Tibial artery (tissue), 4 donors: ENCODE measurements around the gene COL27A1.

Source experiments
- DNase-seq, 2 donors: peaks; one replicate each; pipeline ENCODE4 v3.0.0-alpha.2; 2019
- H3K27ac ChIP-seq, 2 donors: fragments of 200-600 bp; sonication (generic) in 1 of 2; 1 replicate in 1 of 2; 2 replicates in 1 of 2; pipeline ENCODE4 v1.5.1; 2018 to 2019; ENCODE audit warnings: mild to moderate bottlenecking in 1 of 2
- H3K27me3 ChIP-seq, 2 donors: fragments of 200-600 bp; sonication (generic) in 1 of 2; one replicate each; pipeline versions ENCODE4 v1.5.1 to v1.6.0; 2016 to 2019
- H3K36me3 ChIP-seq, 3 donors: fragments of 200-600 bp; sonication (generic) in 2 of 3; one replicate each; pipeline ENCODE4 v1.5.1; 2016 to 2019; ENCODE audit warnings: mild to moderate bottlenecking in 2 of 3
- H3K4me1 ChIP-seq, 4 donors: fragments of 200-600 bp; sonication (generic) in 2 of 4; 1 replicate in 3 of 4; 2 replicates in 1 of 4; pipeline ENCODE4 v1.5.1; 2016 to 2019
- H3K4me3 ChIP-seq, 2 donors: fragments of 200-600 bp; sonication (generic) in 1 of 2; 1 replicate in 1 of 2; 2 replicates in 1 of 2; pipeline ENCODE4 v1.5.1; 2018 to 2019; ENCODE audit warnings: mild to moderate bottlenecking in 2 of 2
- H3K9me3 ChIP-seq, 3 donors: fragments of 200-600 bp; sonication (generic) in 1 of 3; one replicate each; pipeline ENCODE4 v1.5.1; 2016 to 2019
- CTCF ChIP-seq, 2 experiments: fragments of 200-600 bp in 1 of 2; fragments of 450-650 bp in 1 of 2; IDR thresholded peaks; one replicate each; pipeline ENCODE4 v1.5.1; 2017 to 2019; ENCODE audit warnings: antibody characterized with exemption in 2 of 2, mild to moderate bottlenecking in 1 of 2, moderate library complexity in 1 of 2
- intact Hi-C: fragments of 100-400 bp; cut with DNase I; formaldehyde crosslinking; loops from one replicate; pipeline ENCODE4 v1.15.0; 2023; ENCODE audit warnings: low total_unique reads

COL27A1 gene

GRCh38 chr9:114138552-114138971, 16.8 kb upstream of the COL27A1 start:
- H3K27ac ChIP-seq: no peak overlapping the region
- no peak overlapping the region for H3K4me3 ChIP-seq
- DNase-seq: peak in 1 of 2 donors; percentile 36
- no peaks in the 10 kb centered on the region for H3K36me3 ChIP-seq
- TF ChIP-seq CTCF (IDR thresholded peaks at IDR 0.05): no peak
- intact Hi-C loops: no loop called here
- no peaks in the 10 kb centered on the region for H3K9me3 ChIP-seq
- H3K4me1 ChIP-seq: peaks cover 0 to 29% (median 11%) of the 10 kb centered on the region in 4 donors
- no peaks in the 10 kb centered on the region for H3K27me3 ChIP-seq

- no peaks in the 10 kb centered on the region for H3K27me3 ChIP-seq
- H3K4me1 ChIP-seq: peaks cover 0 to 29% (median 11%) of the 10 kb centered on the region in 4 donors
- no peaks in the 10 kb centered on the region for H3K36me3 ChIP-seq
- no peaks in the 10 kb centered on the region for H3K9me3 ChIP-seq
- DNase-seq: no peak
- H3K4me3 ChIP-seq: no peak overlapping the region
- intact Hi-C loops: no loop called here
- TF ChIP-seq CTCF (IDR thresholded peaks at IDR 0.05): no peak
- H3K27ac ChIP-seq: no peak overlapping the region
Observed at GRCh38 chr9:114139071-114139470, 16.3 kb upstream of the COL27A1 start.

GRCh38 chr9:114140401-114140800, 14.9 kb upstream of the COL27A1 start:
- Histone ChIP-seq H3K27ac (no peak overlapping the region), H3K4me1 (peaks cover 0 to 29% (median 11%) of the 10 kb centered on the region in 4 donors), H3K4me3 (no peak overlapping the region), H3K9me3 (no peaks in the 10 kb centered on the region), H3K27me3 (peaks cover 0 to 2% of the 10 kb centered on the region in 2 donors), H3K36me3 (no peaks in the 10 kb centered on the region)
- TF ChIP-seq CTCF (IDR thresholded peaks at IDR 0.05): no peak
- DNase-seq: no peak
- intact Hi-C loops: no loop called here

DNA sequence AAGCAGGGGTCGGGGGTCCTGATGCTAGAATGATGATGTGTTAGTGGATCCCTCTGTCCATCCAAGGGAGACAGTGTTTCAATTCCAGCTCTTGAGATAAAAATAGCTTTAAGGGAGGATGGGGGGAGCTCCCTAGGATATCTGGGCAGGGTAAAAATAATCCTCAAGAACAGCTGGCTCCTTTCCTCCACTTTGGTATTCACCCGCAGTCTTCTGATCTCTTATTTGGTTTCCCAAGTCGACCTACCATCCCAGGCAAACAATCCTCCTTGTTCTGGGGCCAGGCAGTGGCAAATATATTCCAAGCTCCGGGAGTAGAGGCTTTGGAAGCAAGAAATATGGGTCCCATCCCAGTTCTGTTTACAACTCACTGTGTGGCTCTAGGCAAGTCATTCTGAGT, 14.5 kb upstream of the COL27A1 start:
- Histone ChIP-seq H3K36me3 (no peaks in the 10 kb centered on the region), H3K4me1 (peaks cover 0 to 29% (median 11%) of the 10 kb centered on the region in 4 donors), H3K27ac (no peak overlapping the region), H3K4me3 (no peak overlapping the region), H3K27me3 (peaks cover 0 to 2% of the 10 kb centered on the region in 2 donors), H3K9me3 (no peaks in the 10 kb centered on the region)
- TF ChIP-seq CTCF (IDR thresholded peaks at IDR 0.05): no peak
- intact Hi-C loops: no loop called here
- DNase-seq: no peak

DNA sequence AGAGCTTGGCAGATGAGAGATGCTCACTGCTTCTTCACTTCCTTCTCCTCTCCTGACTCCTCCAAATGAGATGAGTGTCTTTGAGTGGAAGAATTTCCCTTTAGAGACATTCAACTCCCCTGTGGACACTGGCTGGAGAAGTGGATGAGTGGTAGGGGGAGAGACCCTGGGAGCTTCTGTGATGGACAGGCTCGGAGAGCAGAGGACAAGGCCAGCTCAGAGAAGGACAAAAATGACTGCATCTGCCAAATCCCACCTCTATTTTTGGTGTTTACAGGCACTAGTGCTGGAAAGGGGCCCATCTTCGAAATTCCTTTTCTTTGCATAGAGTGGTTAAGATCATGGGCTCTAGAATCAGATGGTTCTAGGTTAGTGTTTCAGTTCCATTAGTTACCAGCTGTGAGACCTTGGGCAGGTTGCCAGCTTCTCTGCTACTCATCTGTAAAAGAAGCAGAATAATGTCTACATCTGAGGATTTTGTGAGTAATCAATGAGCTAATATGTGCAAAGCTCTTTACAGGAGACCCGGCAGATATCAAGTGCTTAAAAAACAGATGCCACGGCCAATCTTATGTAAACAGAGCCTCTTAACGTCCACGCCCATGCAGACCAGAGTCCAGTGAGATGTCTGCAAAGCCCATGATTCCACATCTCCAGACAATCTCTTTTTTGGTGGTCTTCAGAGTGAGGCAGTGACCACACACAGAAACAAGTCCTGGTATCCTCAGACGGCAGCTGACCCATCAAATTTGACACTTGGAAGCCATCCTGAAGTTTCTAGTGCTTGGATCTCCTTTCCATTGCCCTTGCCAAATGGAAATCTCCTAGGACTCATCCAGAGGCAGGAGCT, 13.6 kb upstream of the COL27A1 start:
- no peaks in the 10 kb centered on the region for H3K9me3 ChIP-seq
- no peak for TF ChIP-seq CTCF (IDR thresholded peaks at IDR 0.05)
- intact Hi-C loops: no loop called here
- H3K27ac ChIP-seq: no peak overlapping the region
- peak in 1 of 2 donors; percentile 43 for DNase-seq
- peaks cover 0 to 2% of the 10 kb centered on the region in 2 donors for H3K27me3 ChIP-seq
- H3K36me3 ChIP-seq: no peaks in the 10 kb centered on the region
- peaks cover 0 to 29% (median 11%) of the 10 kb centered on the region in 4 donors for H3K4me1 ChIP-seq
- H3K4me3 ChIP-seq: no peak overlapping the region
